Measurements from ENCODE around the gene TLNRD1.

Gene TLNRD1

GRCh38 chr15:81021321-81021720, 20.6 kb downstream of the TLNRD1 start:
- Histone ChIP-seq H3K4me2 (ENCODE audit: low read length) (no peak overlapping the region), H3K27ac (ENCODE audit: low read depth, low read length, poor library complexity, severe bottlenecking) (no peak overlapping the region), H3K36me3 (ENCODE audit: insufficient read depth, low read length) (no peaks in the 10 kb centered on the region), H2AFZ (ENCODE audit: low read length) (no peak overlapping the region), H3K9me3 (ENCODE audit: low read length) (no peaks in the 10 kb centered on the region), H3K4me1 (ENCODE audit: insufficient read depth, low read length, severe bottlenecking) (no peaks in the 10 kb centered on the region), H3K79me2 (ENCODE audit: insufficient read depth, low read length) (no peaks in the 10 kb centered on the region), H3K27me3 (ENCODE audit: insufficient read depth, low read length) (0 out of 2 replicates have a peak, but pooled peaks cover 7% of the 10 kb centered on the region), H3K9ac (ENCODE audit: low read length) (no peak overlapping the region), H3K4me3 (ENCODE audit: low read depth, low read length, poor library complexity, severe bottlenecking) (no peak overlapping the region), H4K20me1 (ENCODE audit: insufficient read depth, low read length) (no peaks in the 10 kb centered on the region), H3F3A (ENCODE audit: insufficient read depth, low read length) (no peaks in the 10 kb centered on the region), H3K9me2 (ENCODE audit: low read depth, low read length) (no peaks in the 10 kb centered on the region)
- TF ChIP-seq, protein P1, sequence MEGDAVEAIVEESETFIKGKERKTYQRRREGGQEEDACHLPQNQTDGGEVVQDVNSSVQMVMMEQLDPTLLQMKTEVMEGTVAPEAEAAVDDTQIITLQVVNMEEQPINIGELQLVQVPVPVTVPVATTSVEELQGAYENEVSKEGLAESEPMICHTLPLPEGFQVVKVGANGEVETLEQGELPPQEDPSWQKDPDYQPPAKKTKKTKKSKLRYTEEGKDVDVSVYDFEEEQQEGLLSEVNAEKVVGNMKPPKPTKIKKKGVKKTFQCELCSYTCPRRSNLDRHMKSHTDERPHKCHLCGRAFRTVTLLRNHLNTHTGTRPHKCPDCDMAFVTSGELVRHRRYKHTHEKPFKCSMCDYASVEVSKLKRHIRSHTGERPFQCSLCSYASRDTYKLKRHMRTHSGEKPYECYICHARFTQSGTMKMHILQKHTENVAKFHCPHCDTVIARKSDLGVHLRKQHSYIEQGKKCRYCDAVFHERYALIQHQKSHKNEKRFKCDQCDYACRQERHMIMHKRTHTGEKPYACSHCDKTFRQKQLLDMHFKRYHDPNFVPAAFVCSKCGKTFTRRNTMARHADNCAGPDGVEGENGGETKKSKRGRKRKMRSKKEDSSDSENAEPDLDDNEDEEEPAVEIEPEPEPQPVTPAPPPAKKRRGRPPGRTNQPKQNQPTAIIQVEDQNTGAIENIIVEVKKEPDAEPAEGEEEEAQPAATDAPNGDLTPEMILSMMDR (IDR thresholded peaks at IDR 0.05; ENCODE audit: low read length), result no peak
- no peak for TF ChIP-seq EZH2 (IDR thresholded peaks at IDR 0.05; ENCODE audit: borderline replicate concordance, low read length)

DNA sequence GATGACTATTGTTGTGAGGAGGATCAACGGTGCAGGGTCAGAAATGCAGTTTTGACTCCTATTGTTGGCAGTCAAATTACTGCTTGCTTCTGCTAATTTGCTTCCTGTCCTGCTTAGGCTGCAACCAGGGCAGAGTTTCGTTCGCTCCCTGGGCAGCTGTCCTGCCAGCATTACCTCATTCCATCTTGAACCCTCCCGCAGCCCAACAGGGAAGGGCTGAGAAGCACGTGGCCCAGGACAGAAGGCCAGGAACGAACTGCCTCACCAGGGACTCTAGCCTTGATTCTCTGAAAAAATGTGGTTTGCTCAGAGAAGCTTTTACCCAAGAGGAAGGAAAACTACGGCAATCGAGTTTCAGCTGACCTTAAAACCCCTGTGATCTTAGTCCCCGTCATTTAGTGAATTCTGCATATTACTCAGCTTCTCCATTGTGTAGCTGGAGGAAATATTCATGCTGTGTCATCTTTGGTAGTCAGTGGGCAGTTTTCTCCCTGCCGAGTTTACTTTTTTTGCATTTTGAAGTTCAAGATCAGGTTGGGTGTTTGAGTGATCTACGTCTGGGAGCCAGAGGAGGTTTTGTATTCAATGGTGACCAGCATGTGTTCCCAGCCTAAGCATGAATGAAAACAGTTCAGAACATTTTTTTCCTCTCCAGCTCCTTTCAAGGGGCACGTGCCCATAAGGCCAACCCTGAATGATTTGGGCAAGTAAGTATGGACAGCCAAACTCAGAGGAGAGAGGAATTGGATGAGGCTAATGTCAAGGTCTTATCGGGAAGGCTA, 23.0 kb downstream of the TLNRD1 start:
- Histone ChIP-seq H3K9me3 (ENCODE audit: low read length) (no peaks in the 10 kb centered on the region), H3K4me1 (ENCODE audit: insufficient read depth, low read length, severe bottlenecking) (no peaks in the 10 kb centered on the region), H3K4me2 (ENCODE audit: low read length) (peak overlapping the region; percentile 38; the same call in 1 of the 2 replicates), H3K79me2 (ENCODE audit: insufficient read depth, low read length) (no peaks in the 10 kb centered on the region), H3K27ac (ENCODE audit: low read depth, low read length, poor library complexity, severe bottlenecking) (no peak overlapping the region), H3K9ac (ENCODE audit: low read length) (no peak overlapping the region), H3K36me3 (ENCODE audit: insufficient read depth, low read length) (no peaks in the 10 kb centered on the region), H3K27me3 (ENCODE audit: insufficient read depth, low read length) (0 out of 2 replicates have a peak, but pooled peaks cover 7% of the 10 kb centered on the region), H4K20me1 (ENCODE audit: insufficient read depth, low read length) (no peaks in the 10 kb centered on the region), H2AFZ (ENCODE audit: low read length) (no peak overlapping the region), H3K4me3 (ENCODE audit: low read depth, low read length, poor library complexity, severe bottlenecking) (no peak overlapping the region), H3K9me2 (ENCODE audit: low read depth, low read length) (no peaks in the 10 kb centered on the region), H3F3A (ENCODE audit: insufficient read depth, low read length) (no peaks in the 10 kb centered on the region)
- TF ChIP-seq, protein P1 (IDR thresholded peaks at IDR 0.05; ENCODE audit: low read length), result no peak
- no peak for TF ChIP-seq EZH2 (IDR thresholded peaks at IDR 0.05; ENCODE audit: borderline replicate concordance, low read length)

DNA sequence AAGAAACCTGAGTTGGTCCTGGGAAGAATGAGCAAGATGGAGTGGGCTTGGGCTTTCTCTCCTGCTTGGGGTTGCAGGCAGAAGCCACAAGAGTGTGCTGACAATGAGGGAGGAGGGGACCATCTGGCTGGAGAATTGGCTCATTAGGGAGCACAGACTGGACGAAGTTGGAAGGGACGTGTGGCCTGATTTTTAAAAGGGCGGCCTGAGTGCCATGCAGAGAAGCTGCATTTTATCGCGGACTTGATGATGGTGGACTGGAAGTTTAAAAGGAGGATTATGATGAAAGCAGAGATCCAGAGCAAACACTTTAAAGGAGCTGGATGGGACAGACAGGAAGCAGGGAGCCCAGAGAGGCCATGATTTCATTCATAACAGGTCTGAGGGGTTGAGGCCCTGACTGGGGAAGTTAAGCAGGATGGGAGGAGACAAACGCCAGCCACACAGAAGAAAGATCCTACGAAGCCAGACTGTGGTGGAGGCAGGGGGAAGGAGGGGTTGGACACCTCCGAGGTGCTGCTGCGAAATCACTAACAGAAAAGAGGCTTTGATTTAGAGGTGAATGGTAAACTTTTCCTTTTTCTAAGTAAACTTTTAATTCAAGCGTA, 23.6 kb downstream of the TLNRD1 start:
- Histone ChIP-seq H3K4me2 (ENCODE audit: low read length) (no peak overlapping the region), H3K27ac (ENCODE audit: low read depth, low read length, poor library complexity, severe bottlenecking) (no peak overlapping the region), H3K9me2 (ENCODE audit: low read depth, low read length) (no peaks in the 10 kb centered on the region), H3F3A (ENCODE audit: insufficient read depth, low read length) (no peaks in the 10 kb centered on the region), H3K27me3 (ENCODE audit: insufficient read depth, low read length) (0 out of 2 replicates have a peak, but pooled peaks cover 7% of the 10 kb centered on the region), H3K4me3 (ENCODE audit: low read depth, low read length, poor library complexity, severe bottlenecking) (no peak overlapping the region), H4K20me1 (ENCODE audit: insufficient read depth, low read length) (no peaks in the 10 kb centered on the region), H3K9me3 (ENCODE audit: low read length) (no peaks in the 10 kb centered on the region), H3K79me2 (ENCODE audit: insufficient read depth, low read length) (no peaks in the 10 kb centered on the region), H3K36me3 (ENCODE audit: insufficient read depth, low read length) (no peaks in the 10 kb centered on the region), H3K4me1 (ENCODE audit: insufficient read depth, low read length, severe bottlenecking) (no peaks in the 10 kb centered on the region), H3K9ac (ENCODE audit: low read length) (no peak overlapping the region), H2AFZ (ENCODE audit: low read length) (no peak overlapping the region)
- TF ChIP-seq, protein P1 (IDR thresholded peaks at IDR 0.05; ENCODE audit: low read length), result no peak
- no peak for TF ChIP-seq EZH2 (IDR thresholded peaks at IDR 0.05; ENCODE audit: borderline replicate concordance, low read length)

Measured in OCI-LY1 (cell line).